ENCODE measurements around the gene ZNF606. TPM values are rescaled to one million over a fixed set of nuclear protein-coding genes. Genes with fewer than 3 reads are reported as not detected.

ZNF606 gene
- total RNA-seq, 1 donor from 2014 or later, result 6.6 TPM

GRCh38 chr19:57934820-57935665 is 67.6 kb downstream of the ZNF606 start, which contains the start of gene ZNF418:
Gene ZNF418 (minus strand): TSS chr19:57935402. CDS start chr19:57933822, 1,580 bp downstream.
- peaks cover 36% of the 10 kb centered on the region for H3K9me3 Mint-ChIP-seq
- H3K36me3 Mint-ChIP-seq (ENCODE audit: low read depth), result peaks cover 41% of the 10 kb centered on the region
- H3K4me3 Mint-ChIP-seq, result peak within 1 kb of the TSS; percentile 77
- no peaks in the 10 kb centered on the region for H3K4me1 Mint-ChIP-seq
- H3K27me3 Mint-ChIP-seq, result no peaks in the 10 kb centered on the region
- peak within 1 kb of the TSS; percentile 78 for H3K27ac Mint-ChIP-seq
- intact Hi-C loops (cut with micrococcal nuclease), result no loop called here
- peak; percentile 76 for DNase-seq

DNA sequence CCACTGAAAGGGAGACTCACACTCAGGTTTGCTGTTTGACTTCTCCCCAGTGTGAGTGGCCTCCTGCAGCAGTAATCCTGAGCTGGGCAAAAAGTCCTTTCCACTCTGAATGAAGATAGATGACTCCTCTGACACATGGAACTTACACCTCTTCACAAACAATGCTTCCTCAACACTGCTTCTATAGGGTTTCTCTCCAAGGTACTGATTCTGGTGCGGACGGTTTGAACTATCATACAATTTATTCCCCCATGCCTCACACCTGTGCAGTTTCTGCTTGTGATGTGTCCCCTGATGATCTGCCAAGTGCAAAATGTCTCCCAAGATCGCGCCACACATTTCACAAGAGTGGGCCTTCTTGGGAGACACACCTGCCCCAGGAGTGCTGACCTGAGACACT is 75.0 kb downstream of the ZNF606 start:
- H3K36me3 Mint-ChIP-seq (ENCODE audit: low read depth), result peaks cover 15% of the 10 kb centered on the region
- no peak overlapping the region for H3K4me3 Mint-ChIP-seq
- intact Hi-C loops (cut with micrococcal nuclease), result no loop called here
- H3K4me1 Mint-ChIP-seq, result no peaks in the 10 kb centered on the region
- no peak overlapping the region for H3K27ac Mint-ChIP-seq
- no peaks in the 10 kb centered on the region for H3K27me3 Mint-ChIP-seq
- DNase-seq, result no peak
- peaks cover 35% of the 10 kb centered on the region for H3K9me3 Mint-ChIP-seq

Other genes with a start within 250 kb of the ZNF606 start
- gene ZNF586, start 233.1 kb downstream of the ZNF606 start, total RNA-seq, result 11.5 and 13.5 TPM in 2 replicates
- 9.2 and 9.8 TPM in 2 replicates for gene ZNF552, start 187.9 kb downstream of the ZNF606 start, total RNA-seq
- gene ZNF587B, start 172.5 kb downstream of the ZNF606 start, total RNA-seq, result 25.5 and 27.5 TPM in 2 replicates
- gene ZNF587, start 153.0 kb downstream of the ZNF606 start, total RNA-seq, result 30.1 and 30.9 TPM in 2 replicates
- gene ZNF814, start 113.8 kb downstream of the ZNF606 start, total RNA-seq, result 17.5 and 17.7 TPM in 2 replicates
- 9.7 and 11.6 TPM in 2 replicates for gene ZNF417, start 86.2 kb downstream of the ZNF606 start, total RNA-seq
- gene ZNF418, start 67.4 kb downstream of the ZNF606 start, total RNA-seq, result 1.2 and 1.5 TPM in 2 replicates
- 3.2 and 3.9 TPM in 2 replicates for gene ZNF256, start 55.1 kb downstream of the ZNF606 start, total RNA-seq
- not detected in 2 replicates for gene C19orf18, start 28.3 kb downstream of the ZNF606 start, total RNA-seq
- not detected in 2 replicates for gene ZSCAN1, start 31.2 kb upstream of the ZNF606 start, total RNA-seq
- gene ZNF135, start 56.5 kb upstream of the ZNF606 start, total RNA-seq, result 0.05 TPM in 1 of 2 replicates, not detected in the other
- gene ZSCAN18, start 95.4 kb upstream of the ZNF606 start, total RNA-seq, result 4.8 and 5.3 TPM in 2 replicates
- 1.4 and 2.1 TPM in 2 replicates for gene ZNF329, start 148.0 kb upstream of the ZNF606 start, total RNA-seq
- 19.4 and 19.8 TPM in 2 replicates for gene ZNF274, start 180.2 kb upstream of the ZNF606 start, total RNA-seq
- gene ZNF544, start 226.1 kb upstream of the ZNF606 start, total RNA-seq, result 52.9 and 55.5 TPM in 2 replicates

Data from activated CD4-positive, alpha-beta T cell treated with anti-CD3 and anti-CD28 coated beads, Interleukin-2, amount 10 ng/mL, durations not matched to agents 24 days and 14 days (primary cell).